ENCODE measurements around the gene BAZ2B. TPM values are rescaled to one million over a fixed set of nuclear protein-coding genes. Genes with fewer than 3 reads are reported as not detected.

The BAZ2B gene
- total and polyA plus RNA-seq, 4 donors: 18.3 to 266 (median 39.5) TPM

GRCh38 chr2:159605441-159606178, 10.7 kb downstream of the BAZ2B start:
- DNase-seq (no peak), ATAC-seq (ENCODE audit: insufficient read depth, low FRiP score) (peak; percentile 41)
- Histone ChIP-seq H3K4me1 (ENCODE audit: control insufficient read depth in 5 of 5, insufficient read depth in 5 of 5, low read length in 5 of 5) (peaks cover 3 to 29% (median 23%) of the 10 kb centered on the region in 5 donors), H3K36me3 (ENCODE audit: control insufficient read depth in 4 of 4, insufficient read depth in 4 of 4, low read length in 4 of 4) (no peaks in the 10 kb centered on the region), H3K27ac (ENCODE audit: low read depth in 1 of 2, low read length in 1 of 2) (peak overlapping the region in 1 of 2 donors; percentile 70), H3K9me3 (ENCODE audit: control insufficient read depth in 4 of 4, insufficient read depth in 3 of 4, low read length in 3 of 4) (no peaks in the 10 kb centered on the region), H3K4me3 (no peak overlapping the region), H3K9ac (ENCODE audit: insufficient read depth in 1 of 2, low read length in 2 of 2) (no peak overlapping the region), H3K27me3 (ENCODE audit: control insufficient read depth in 3 of 3, insufficient read depth in 3 of 3, low read length in 2 of 3) (no peaks in the 10 kb centered on the region)
- no peak for TF ChIP-seq CTCF (IDR thresholded peaks at IDR 0.05; ENCODE audit: control extremely low read depth, extremely low read depth)
- 7 to 11% methylated on average over 3 of the region's 3 CpGs for WGBS, 2 donors

- H3K9ac ChIP-seq (ENCODE audit: insufficient read depth in 1 of 2, low read length in 2 of 2): no peak overlapping the region
- no peaks in the 10 kb centered on the region for H3K27me3 ChIP-seq (ENCODE audit: control insufficient read depth in 3 of 3, insufficient read depth in 3 of 3, low read length in 2 of 3)
- H3K9me3 ChIP-seq (ENCODE audit: control insufficient read depth in 4 of 4, insufficient read depth in 3 of 4, low read length in 3 of 4): no peaks in the 10 kb centered on the region
- no peak overlapping the region for H3K4me3 ChIP-seq
- no peak overlapping the region for H3K27ac ChIP-seq (ENCODE audit: low read depth in 1 of 2, low read length in 1 of 2)
- 82 to 93% methylated on average over 2 of the region's 2 CpGs for WGBS, 2 donors
- TF ChIP-seq CTCF (IDR thresholded peaks at IDR 0.05; ENCODE audit: control extremely low read depth, extremely low read depth): no peak
- H3K4me1 ChIP-seq (ENCODE audit: control insufficient read depth in 5 of 5, insufficient read depth in 5 of 5, low read length in 5 of 5): peaks cover 3 to 21% (median 18%) of the 10 kb centered on the region in 5 donors
- H3K36me3 ChIP-seq (ENCODE audit: control insufficient read depth in 4 of 4, insufficient read depth in 4 of 4, low read length in 4 of 4): no peaks in the 10 kb centered on the region
- DNase-seq (no peak), ATAC-seq (ENCODE audit: insufficient read depth, low FRiP score) (no peak)
Measured at GRCh38 chr2:159604159-159604558, 12.2 kb downstream of the BAZ2B start.

GRCh38 chr2:159600752-159601151, 15.6 kb downstream of the BAZ2B start:
- no peak overlapping the region for H3K9ac ChIP-seq (ENCODE audit: insufficient read depth in 1 of 2, low read length in 2 of 2)
- ATAC-seq (ENCODE audit: insufficient read depth, low FRiP score) (no peak), DNase-seq (no peak)
- no peak for TF ChIP-seq CTCF (IDR thresholded peaks at IDR 0.05; ENCODE audit: control extremely low read depth, extremely low read depth)
- H3K9me3 ChIP-seq (ENCODE audit: control insufficient read depth in 4 of 4, insufficient read depth in 3 of 4, low read length in 3 of 4): no peaks in the 10 kb centered on the region
- 72 to 90% methylated on average over 3 of the region's 3 CpGs for WGBS, 2 donors
- H3K4me1 ChIP-seq (ENCODE audit: control insufficient read depth in 5 of 5, insufficient read depth in 5 of 5, low read length in 5 of 5): peaks cover 3 to 7% (median 5%) of the 10 kb centered on the region in 5 donors
- no peaks in the 10 kb centered on the region for H3K36me3 ChIP-seq (ENCODE audit: control insufficient read depth in 4 of 4, insufficient read depth in 4 of 4, low read length in 4 of 4)
- H3K4me3 ChIP-seq: no peak overlapping the region
- H3K27ac ChIP-seq (ENCODE audit: low read depth in 1 of 2, low read length in 1 of 2): no peak overlapping the region
- H3K27me3 ChIP-seq (ENCODE audit: control insufficient read depth in 3 of 3, insufficient read depth in 3 of 3, low read length in 2 of 3): no peaks in the 10 kb centered on the region
